HCT116 (cell line): ENCODE results near the gene HERC3. TPM values are rescaled to one million over a fixed set of nuclear protein-coding genes. Genes with fewer than 3 reads are reported as not detected.

Source experiments
- ATAC-seq: fragments of 200-7000 bp; cut with Tn5 transposase; 2 replicates; pipeline ENCODE4 v1.9.1; 2020; ENCODE audit warnings: mild to moderate bottlenecking, moderate library complexity
- BruUV-seq: library from RNA; stranded (reverse); fragments of 400-500 nt; replicated peaks from 2 replicates; lab custom pipeline; 2021; lab: Mats Ljungman, UMichigan
- CTCF ChIA-PET: fragments of 300-600 bp; sonication (Branson Sonifier 250); formaldehyde crosslinking; loops from one replicate; lab custom pipeline; 2021; ENCODE audit warnings: antibody characterized with exemption; lab: Charles Lee
- POLR2A ChIA-PET: fragments of 300-600, 350-600 bp; sonication (Branson Sonifier 250); formaldehyde crosslinking; loops from one replicate; lab custom pipeline; 2021; ENCODE audit warnings: antibody characterized with exemption; lab: Charles Lee
- RAD21 ChIA-PET, 2 experiments: fragments of 300-600 bp; sonication (Branson Sonifier 250); formaldehyde crosslinking; loops; one replicate each; lab custom pipeline; 2023; ENCODE audit warnings: low total read pairs in 2 of 2; ENCODE audit not compliant: uncharacterized antibody in 2 of 2, unreplicated experiment in 2 of 2, low non-redundant PET in 1 of 2; lab: Charles Lee
- DNase-seq: peaks from one replicate; pipeline ENCODE4 v3.0.0-alpha.2; 2010; ENCODE audit warnings: low read depth, low spot score
- H2AFZ ChIP-seq: fragments of 200-600 bp; shearing (Covaris generic), sonication (generic); 2 replicates; pipeline ENCODE4 v1.6.1; 2017; ENCODE audit warnings: low read depth, mixed run types, mixed read lengths, antibody characterized with exemption, low read length; ENCODE audit not compliant: poor library complexity, severe bottlenecking
- H3K27ac ChIP-seq: 2 replicates; pipeline ENCODE4 v1.5.1; 2012; ENCODE audit warnings: low read depth, low read length
- H3K27me3 ChIP-seq: fragments of 200-600 bp; sonication (generic); 2 replicates; pipeline ENCODE4 v1.6.1; 2016; ENCODE audit warnings: mixed run types, low read length, mixed read lengths; ENCODE audit not compliant: insufficient read depth
- H3K36me3 ChIP-seq, 2 experiments: fragments of 200-500 bp in 1 of 2; fragments of 200-600 bp in 1 of 2; sonication (Bioruptor generic) in 1 of 2; sonication (generic) in 1 of 2; 2 replicates each; pipeline versions ENCODE4 v1.5.1 to v1.6.1; 2014 to 2016; ENCODE audit warnings: low read length in 2 of 2, inconsistent platforms in 1 of 2, mixed read lengths in 1 of 2, mixed run types in 1 of 2; ENCODE audit not compliant: insufficient read depth in 2 of 2, control insufficient read depth in 1 of 2
- H3K4me1 ChIP-seq, 2 experiments: fragments of 200-600 bp in 1 of 2; sonication (generic) in 1 of 2; 2 replicates each; pipeline versions ENCODE4 v1.5.1 to v1.6.1; 2012 to 2017; ENCODE audit warnings: low read length in 2 of 2, inconsistent platforms in 1 of 2, mild to moderate bottlenecking in 1 of 2, mixed read lengths in 1 of 2, mixed run types in 1 of 2, moderate library complexity in 1 of 2; ENCODE audit not compliant: insufficient read depth in 2 of 2, control insufficient read depth in 1 of 2
- H3K4me2 ChIP-seq: fragments of 200-600 bp; sonication (generic); 2 replicates; pipeline ENCODE4 v1.6.1; 2017; ENCODE audit warnings: mixed run types, low read length, mixed read lengths
- H3K4me3 ChIP-seq, 2 experiments: fragments of 200-600 bp in 1 of 2; sonication (generic) in 1 of 2; replicated peaks in 1 of 2; 2 replicates each; pipeline ENCODE4 v1.5.1; 2011 to 2016; ENCODE audit warnings: low read length in 2 of 2, control low read depth in 1 of 2, low read depth in 1 of 2, mild to moderate bottlenecking in 1 of 2, mixed read lengths in 1 of 2, mixed run types in 1 of 2
- H3K79me2 ChIP-seq: fragments of 200-600 bp; sonication (generic); 2 replicates; pipeline ENCODE4 v1.6.1; 2017; ENCODE audit warnings: mild to moderate bottlenecking, mixed run types, low read length, moderate library complexity, mixed read lengths; ENCODE audit not compliant: insufficient read depth
- H3K9ac ChIP-seq: fragments of 200-600 bp; sonication (generic); 2 replicates; pipeline ENCODE4 v1.6.1; 2016; ENCODE audit warnings: low read length, mixed read lengths
- H3K9me2 ChIP-seq: fragments of 200-600 bp; sonication (generic), shearing (Covaris generic); 2 replicates; pipeline ENCODE4 v1.6.1; 2017; ENCODE audit warnings: mixed run types, mild to moderate bottlenecking, moderate library complexity; ENCODE audit not compliant: insufficient read depth
- H3K9me3 ChIP-seq, 2 experiments: fragments of 200-500 bp in 1 of 2; fragments of 200-600 bp in 1 of 2; sonication (Bioruptor generic) in 1 of 2; sonication (generic) in 1 of 2; 2 replicates each; pipeline ENCODE4 v1.6.1; 2014 to 2017; ENCODE audit warnings: low read length in 2 of 2, mixed read lengths in 2 of 2, inconsistent platforms in 1 of 2, low read depth in 1 of 2, mild to moderate bottlenecking in 1 of 2, mixed run types in 1 of 2, moderate library complexity in 1 of 2; ENCODE audit not compliant: control insufficient read depth in 1 of 2, insufficient read depth in 1 of 2
- H4K20me1 ChIP-seq: fragments of 200-600 bp; sonication (generic), shearing (Covaris generic); 2 replicates; pipeline ENCODE4 v1.6.1; 2017; ENCODE audit warnings: mixed run types, mild to moderate bottlenecking, moderate library complexity; ENCODE audit not compliant: insufficient read depth
- ATF3 ChIP-seq: IDR thresholded peaks from 2 replicates; pipeline ENCODE4 v1.6.1; 2012
- CBX3 ChIP-seq: IDR thresholded peaks from 2 replicates; pipeline ENCODE4 v1.6.1; 2012; ENCODE audit warnings: low read depth
- CEBPB ChIP-seq: IDR thresholded peaks from 2 replicates; pipeline ENCODE4 v1.6.1; 2012; ENCODE audit warnings: low read depth
- CTCF ChIP-seq, 3 experiments: fragments of 200-600 bp in 1 of 3; sonication (generic) in 1 of 3; IDR thresholded peaks in 2 of 3; conservative IDR thresholded peaks in 1 of 3; 2 replicates each; pipeline ENCODE4 v1.5.1; 2012 to 2017; ENCODE audit warnings: low read depth in 2 of 3, low read length in 2 of 3, antibody characterized with exemption in 1 of 3, borderline replicate concordance in 1 of 3, control low read depth in 1 of 3, mild to moderate bottlenecking in 1 of 3, mixed read lengths in 1 of 3, mixed run types in 1 of 3, moderate library complexity in 1 of 3; ENCODE audit not compliant: insufficient read depth in 1 of 3
- EGR1 ChIP-seq: IDR thresholded peaks from 2 replicates; pipeline ENCODE4 v1.6.1; 2012; ENCODE audit warnings: low read depth
- ELF1 ChIP-seq: IDR thresholded peaks from 2 replicates; pipeline ENCODE4 v1.6.1; 2012; ENCODE audit warnings: low read depth, borderline replicate concordance
- EZH2 ChIP-seq: fragments of 200-600 bp; sonication (generic); IDR thresholded peaks from 2 replicates; pipeline ENCODE4 v1.6.1; 2017; ENCODE audit warnings: antibody characterized with exemption, mixed run types
- EZH2phosphoT487 ChIP-seq: fragments of 200-600 bp; IDR thresholded peaks from 2 replicates; pipeline ENCODE4 v1.6.1; 2018; ENCODE audit warnings: antibody characterized with exemption, borderline replicate concordance
- FOSL1 ChIP-seq: IDR thresholded peaks from 2 replicates; pipeline ENCODE4 v1.6.1; 2012; ENCODE audit warnings: low read depth
- JUND ChIP-seq: IDR thresholded peaks from 2 replicates; pipeline ENCODE4 v1.6.1; 2012
- MAX ChIP-seq: IDR thresholded peaks from 2 replicates; pipeline ENCODE4 v1.6.1; 2012
- POLR2A ChIP-seq: IDR thresholded peaks from 2 replicates; pipeline ENCODE4 v1.7.0; 2011; ENCODE audit warnings: borderline replicate concordance; ENCODE audit not compliant: insufficient read depth, insufficient read length; ENCODE audit errors: extremely low read depth
- POLR2AphosphoS5 ChIP-seq: IDR thresholded peaks from 2 replicates; pipeline ENCODE4 v1.6.1; 2011; ENCODE audit warnings: mild to moderate bottlenecking, low read depth, low read length, moderate library complexity
- REST ChIP-seq: IDR thresholded peaks from 2 replicates; pipeline ENCODE4 v1.6.1; 2012; ENCODE audit warnings: low read depth
- SIN3A ChIP-seq: IDR thresholded peaks from 2 replicates; pipeline ENCODE4 v1.6.1; 2012; ENCODE audit warnings: low read depth
- SRF ChIP-seq: IDR thresholded peaks from 2 replicates; pipeline ENCODE4 v1.6.1; 2012; ENCODE audit warnings: low read depth
- TCF7L2 ChIP-seq: IDR thresholded peaks from 2 replicates; pipeline ENCODE4 v1.7.0; 2011; ENCODE audit warnings: borderline replicate concordance, inconsistent platforms; ENCODE audit not compliant: insufficient read depth, insufficient read length; ENCODE audit errors: extremely low read depth
- YY1 ChIP-seq: IDR thresholded peaks from 2 replicates; pipeline ENCODE4 v1.6.1; 2011; ENCODE audit warnings: low read length, low read depth, moderate library complexity, mild to moderate bottlenecking; ENCODE audit not compliant: insufficient replicate concordance; ENCODE audit errors: extremely low read depth
- ZNF274 ChIP-seq: fragments of 200-500 bp; sonication (Bioruptor generic); IDR thresholded peaks from 2 replicates; pipeline ENCODE4 v1.6.1; 2014; ENCODE audit warnings: mild to moderate bottlenecking, low read depth, low read length, inconsistent platforms
- intact Hi-C: fragments of 100-400 bp; cut with micrococcal nuclease; formaldehyde crosslinking; loops from 2 replicates; pipeline ENCODE4 v1.10.0; 2022
- total RNA-seq: library from RNA; stranded (reverse); gene quantifications from one replicate; pipeline ENCODE4 v1.2.1, GENCODE V29; 2021; ENCODE audit not compliant: unreplicated experiment

Gene HERC3
- total RNA-seq, 1 experiment from 2014 or later: 10.8 TPM

- no peak overlapping the region for H3K27ac ChIP-seq
- CTCF ChIA-PET: no interaction called here
Measured at GRCh38 chr4:88753658-88754571, 161.6 kb downstream of the HERC3 start.

More at GRCh38 chr4:88753658-88754571, 161.6 kb downstream of the HERC3 start:
- no peaks in the 10 kb centered on the region for H3K27me3 ChIP-seq
- H3K9me3 ChIP-seq: no peaks in the 10 kb centered on the region
- no peak overlapping the region for H2AFZ ChIP-seq
- H3K9me2 ChIP-seq: no peaks in the 10 kb centered on the region
- no peaks in the 10 kb centered on the region for H4K20me1 ChIP-seq
- no peak for DNase-seq
- H3K9ac ChIP-seq: no peak overlapping the region
- H3K4me2 ChIP-seq: no peak overlapping the region
- no peak for ATAC-seq
- ChIA-PET POLR2A (no interaction called here), RAD21 (no interaction called here)
- intact Hi-C loops: no loop called here
- H3K79me2 ChIP-seq: no peaks in the 10 kb centered on the region
- no TSS peak for BruUV-seq
- H3K4me1 ChIP-seq: no peaks in the 10 kb centered on the region
- H3K4me3 ChIP-seq: no peak overlapping the region
- no peak for TF ChIP-seq SRF
- TF ChIP-seq FOSL1: no peak
- no peak for TF ChIP-seq MAX
- TF ChIP-seq TCF7L2: no peak
- no peak for TF ChIP-seq JUND
- TF ChIP-seq EZH2: no peak
- TF ChIP-seq ATF3: no peak
- no peak for TF ChIP-seq EGR1
- no peak for TF ChIP-seq REST
- TF ChIP-seq CEBPB: no peak
- TF ChIP-seq ZNF274: no peak
- no peak for TF ChIP-seq POLR2AphosphoS5
- TF ChIP-seq EZH2phosphoT487: no peak
- TF ChIP-seq CBX3: no peak
- no peak for TF ChIP-seq SIN3A
- no peak for TF ChIP-seq YY1
- no peak for TF ChIP-seq CTCF (IDR thresholded peaks at IDR 0.05 in 2 of 3, conservative IDR thresholded peaks at IDR 0.05 in 1 of 3; ENCODE audit: borderline replicate concordance in 1 of 3, insufficient read depth in 1 of 3, low read depth in 2 of 3, low read length in 2 of 3)
- TF ChIP-seq POLR2A: no peak
- TF ChIP-seq ELF1: no peak
- 0 out of 4 replicates have a peak, but pooled peaks cover 0 to 4% of the 10 kb centered on the region in 2 experiments for H3K36me3 ChIP-seq
